Common myeloid progenitor, CD34-positive (primary cell): ENCODE data around the gene PCK1.

Experiments used
- CTCF ChIA-PET: fragments of 350-600 bp; sonication (Branson Sonifier 250); formaldehyde crosslinking; loops from one replicate; lab custom pipeline; 2021; ENCODE audit warnings: antibody characterized with exemption; lab: Charles Lee
- POLR2A ChIA-PET: fragments of 350-600 bp; sonication (Branson Sonifier 250); formaldehyde crosslinking; loops from one replicate; lab custom pipeline; 2021; ENCODE audit warnings: antibody characterized with exemption; lab: Charles Lee
- DNase-seq, 3 donors: peaks; one replicate each; pipeline versions ENCODE4 v3.0.0 to v3.0.0-alpha.2; 2013
- H3K27ac ChIP-seq, 2 experiments: 1 replicate in 1 of 2; 2 replicates in 1 of 2; pipeline ENCODE4 v1.7.0; 2013; ENCODE audit warnings: inconsistent platforms in 2 of 2, low read length in 2 of 2, mild to moderate bottlenecking in 2 of 2, low read depth in 1 of 2, moderate library complexity in 1 of 2; ENCODE audit not compliant: severe bottlenecking in 2 of 2, insufficient read depth in 1 of 2, poor library complexity in 1 of 2
- H3K27me3 ChIP-seq, 5 experiments: replicated peaks in 2 of 5; 1 replicate in 3 of 5; 2 replicates in 2 of 5; pipeline versions ENCODE4 v1.6.1 to v1.7.0; 2013; ENCODE audit warnings: low read length in 4 of 5, mild to moderate bottlenecking in 2 of 5, moderate library complexity in 2 of 5, inconsistent platforms in 1 of 5; ENCODE audit not compliant: insufficient read depth in 5 of 5, control insufficient read depth in 4 of 5
- H3K36me3 ChIP-seq, 4 experiments: 1 replicate in 2 of 4; 2 replicates in 2 of 4; pipeline versions ENCODE4 v1.6.1 to v1.7.0; 2013; ENCODE audit warnings: low read length in 3 of 4, control low read depth in 1 of 4, mild to moderate bottlenecking in 1 of 4; ENCODE audit not compliant: control insufficient read depth in 4 of 4, insufficient read depth in 4 of 4
- H3K4me1 ChIP-seq, 4 experiments: 1 replicate in 3 of 4; 2 replicates in 1 of 4; pipeline versions ENCODE4 v1.6.1 to v1.7.1; 2013; ENCODE audit warnings: low read length in 3 of 4, mild to moderate bottlenecking in 3 of 4, control low read depth in 1 of 4, inconsistent platforms in 1 of 4, moderate library complexity in 1 of 4; ENCODE audit not compliant: control insufficient read depth in 4 of 4, insufficient read depth in 4 of 4; ENCODE audit errors: control extremely low read depth in 1 of 4
- H3K4me3 ChIP-seq, 7 experiments: 1 replicate in 4 of 7; 2 replicates in 3 of 7; pipeline versions ENCODE4 v1.5.1 to v1.7.0; 2013; ENCODE audit warnings: mild to moderate bottlenecking in 7 of 7, low read length in 6 of 7, moderate library complexity in 6 of 7, inconsistent platforms in 2 of 7, low read depth in 2 of 7, control low read depth in 1 of 7; ENCODE audit not compliant: insufficient read depth in 4 of 7, control insufficient read depth in 1 of 7; ENCODE audit errors: extremely low read depth in 1 of 7
- H3K9me3 ChIP-seq, 5 experiments: 1 replicate in 4 of 5; 2 replicates in 1 of 5; pipeline versions ENCODE4 v1.6.1 to v1.7.1; 2013; ENCODE audit warnings: low read length in 4 of 5, mild to moderate bottlenecking in 2 of 5, inconsistent platforms in 1 of 5, low read depth in 1 of 5, moderate library complexity in 1 of 5; ENCODE audit not compliant: control insufficient read depth in 4 of 5, insufficient read depth in 2 of 5; ENCODE audit errors: control extremely low read depth in 1 of 5
- WGBS: methylation state at CpG from one replicate; pipeline ENCODE4 v1.1.5; 2013; ENCODE audit not compliant: insufficient coverage; 5-methylcytosine and 5-hydroxymethylcytosine counted together

The PCK1 gene

GRCh38 chr20:57566803-57567459, 6.0 kb downstream of the PCK1 start:
- no peak overlapping the region for H3K27ac ChIP-seq
- ChIA-PET CTCF (interaction anchor here (1.5 kb wide), 1 partner anchor 16 kb away, joined by 4 read pairs; no protein-coding TSS in a partner anchor), POLR2A (no interaction called here)
- no peak overlapping the region for H3K4me3 ChIP-seq
- no peaks in the 10 kb centered on the region for H3K36me3 ChIP-seq
- H3K4me1 ChIP-seq = no peaks in the 10 kb centered on the region
- H3K9me3 ChIP-seq = peaks cover 0 to 2% (median 0%) of the 10 kb centered on the region in 5 experiments
- no peak for DNase-seq
- H3K27me3 ChIP-seq = peaks cover 0 to 47% (median 5%) of the 10 kb centered on the region in 5 experiments
- 63% methylated on average over 10 of the region's 10 CpGs for WGBS

- ChIA-PET POLR2A (no interaction called here), CTCF (interaction anchor here (1.5 kb wide), 1 partner anchor 15 kb away, joined by 4 read pairs; no protein-coding TSS in a partner anchor)
- WGBS = 82% methylated on average over 6 of the region's 9 CpGs
- no peaks in the 10 kb centered on the region for H3K4me1 ChIP-seq
- DNase-seq = no peak
- peaks cover 0 to 49% (median 8%) of the 10 kb centered on the region in 5 experiments for H3K27me3 ChIP-seq
- peaks cover 0 to 2% (median 0%) of the 10 kb centered on the region in 5 experiments for H3K9me3 ChIP-seq
- no peak overlapping the region for H3K27ac ChIP-seq
- H3K36me3 ChIP-seq = no peaks in the 10 kb centered on the region
- no peak overlapping the region for H3K4me3 ChIP-seq
Observed at GRCh38 chr20:57567471-57568079, 6.7 kb downstream of the PCK1 start.

- CTCF ChIA-PET = interaction anchor here (1.5 kb wide), 1 partner anchor 15 kb away, joined by 4 read pairs; no protein-coding TSS in a partner anchor
- H3K27ac ChIP-seq = no peak overlapping the region
- peaks cover 0 to 2% (median 0%) of the 10 kb centered on the region in 5 experiments for H3K9me3 ChIP-seq
- H3K4me3 ChIP-seq = no peak overlapping the region
- peaks cover 0 to 53% (median 11%) of the 10 kb centered on the region in 5 experiments for H3K27me3 ChIP-seq
- POLR2A ChIA-PET = no interaction called here
- no peaks in the 10 kb centered on the region for H3K4me1 ChIP-seq
- WGBS = 80% methylated on average over 11 of the region's 13 CpGs
- no peaks in the 10 kb centered on the region for H3K36me3 ChIP-seq
- DNase-seq = no peak
Observed at GRCh38 chr20:57568088-57568896, 7.4 kb downstream of the PCK1 start.

- peaks cover 0 to 2% (median 0%) of the 10 kb centered on the region in 5 experiments for H3K9me3 ChIP-seq
- DNase-seq = no peak
- peaks cover 0 to 60% (median 11%) of the 10 kb centered on the region in 5 experiments for H3K27me3 ChIP-seq
- no peaks in the 10 kb centered on the region for H3K36me3 ChIP-seq
- no peak overlapping the region for H3K4me3 ChIP-seq
- CTCF ChIA-PET = interaction anchor here (1.2 to 1.4 kb wide), 2 partner anchors 26 to 642 kb away, joined by 3 to 4 read pairs; no protein-coding TSS in a partner anchor
- POLR2A ChIA-PET = no interaction called here
- H3K4me1 ChIP-seq = no peaks in the 10 kb centered on the region
- 88% methylated on average over 8 of the region's 12 CpGs for WGBS
- H3K27ac ChIP-seq = no peak overlapping the region
Observed at GRCh38 chr20:57568960-57569359, 8.1 kb downstream of the PCK1 start.

GRCh38 chr20:57570145-57570850, 9.4 kb downstream of the PCK1 start:
- ChIA-PET POLR2A (no interaction called here), CTCF (interaction anchor here (1.2 to 1.4 kb wide), 3 partner anchors 24 to 641 kb away, joined by 3 to 4 read pairs (median 3); no protein-coding TSS in a partner anchor)
- no peak for DNase-seq
- no peaks in the 10 kb centered on the region for H3K4me1 ChIP-seq
- WGBS = 88% methylated on average over 18 of the region's 20 CpGs
- H3K27ac ChIP-seq = no peak overlapping the region
- H3K4me3 ChIP-seq = no peak overlapping the region
- H3K9me3 ChIP-seq = no peaks in the 10 kb centered on the region
- H3K36me3 ChIP-seq = no peaks in the 10 kb centered on the region
- peaks cover 2 to 65% (median 11%) of the 10 kb centered on the region in 5 experiments for H3K27me3 ChIP-seq

- CTCF ChIA-PET = no interaction called here
- H3K27ac ChIP-seq = no peak overlapping the region
- DNase-seq = no peak
- POLR2A ChIA-PET = no interaction called here
- peaks cover 0 to 4% (median 0%) of the 10 kb centered on the region in 5 experiments for H3K9me3 ChIP-seq
- H3K36me3 ChIP-seq = no peaks in the 10 kb centered on the region
- 97% methylated on average over 5 of the region's 8 CpGs for WGBS
- H3K27me3 ChIP-seq = peaks cover 2 to 66% (median 9%) of the 10 kb centered on the region in 5 experiments
- H3K4me1 ChIP-seq = no peaks in the 10 kb centered on the region
- H3K4me3 ChIP-seq = no peak overlapping the region
Observed at GRCh38 chr20:57570920-57571319, 10.0 kb downstream of the PCK1 start.
